A673 (cell line): ENCODE results near the gene OGA. TPM values are rescaled to one million over a fixed set of nuclear protein-coding genes. Genes with fewer than 3 reads are reported as not detected.

ENCODE experiments used
- BruUV-seq: library from RNA; stranded (reverse); fragments of 400-500 nt; replicated peaks from 2 replicates; lab custom pipeline; 2021; lab: Mats Ljungman, UMichigan
- CTCF ChIA-PET: fragments of 300-600 bp; sonication (Branson Sonifier 250); formaldehyde crosslinking; loops from one replicate; lab custom pipeline; 2022; ENCODE audit warnings: antibody characterized with exemption; lab: Charles Lee
- POLR2A ChIA-PET: fragments of 300-600 bp; sonication (Branson Sonifier 250); formaldehyde crosslinking; loops from one replicate; lab custom pipeline; 2022; ENCODE audit warnings: antibody characterized with exemption; ENCODE audit not compliant: low non-redundant PET; lab: Charles Lee
- DNase-seq: peaks from one replicate; pipeline ENCODE4 v3.0.0-alpha.2; 2015; ENCODE audit warnings: low spot score
- H3K27ac ChIP-seq: fragments of 200-600 bp; sonication (generic); 2 replicates; pipeline ENCODE4 v1.5.1; 2016; ENCODE audit warnings: mixed run types, low read depth, mild to moderate bottlenecking, mixed read lengths, antibody characterized with exemption, low read length; ENCODE audit not compliant: poor library complexity, severe bottlenecking
- H3K27me3 ChIP-seq: fragments of 200-600 bp; sonication (generic); replicated peaks from 2 replicates; pipeline ENCODE4 v1.6.1; 2017; ENCODE audit warnings: mixed run types, low read depth, mild to moderate bottlenecking, mixed read lengths, antibody characterized with exemption, low read length; ENCODE audit not compliant: insufficient read depth, poor library complexity
- H3K36me3 ChIP-seq: fragments of 200-600 bp; sonication (generic); 2 replicates; pipeline ENCODE4 v1.6.1; 2016; ENCODE audit warnings: mixed run types, mild to moderate bottlenecking, mixed read lengths, antibody characterized with exemption, low read length; ENCODE audit not compliant: insufficient read depth, poor library complexity, severe bottlenecking
- H3K4me1 ChIP-seq: fragments of 200-600 bp; sonication (generic); 2 replicates; pipeline ENCODE4 v1.6.1; 2017; ENCODE audit warnings: mixed run types, mild to moderate bottlenecking, mixed read lengths, antibody characterized with exemption, low read length; ENCODE audit not compliant: insufficient read depth, poor library complexity, severe bottlenecking
- H3K4me3 ChIP-seq: fragments of 200-600 bp; sonication (generic); 2 replicates; pipeline ENCODE4 v1.5.1; 2016; ENCODE audit warnings: low read depth, mixed run types, mild to moderate bottlenecking, mixed read lengths, low read length; ENCODE audit not compliant: poor library complexity, severe bottlenecking
- H3K9me3 ChIP-seq: fragments of 200-600 bp; sonication (generic); 2 replicates; pipeline ENCODE4 v1.6.1; 2016; ENCODE audit warnings: mixed run types, low read depth, mild to moderate bottlenecking, mixed read lengths, antibody characterized with exemption, low read length; ENCODE audit not compliant: poor library complexity, severe bottlenecking
- EZH2 ChIP-seq: fragments of 200-600 bp; sonication (generic); IDR thresholded peaks from 2 replicates; pipeline ENCODE4 v1.6.1; 2017; ENCODE audit warnings: borderline replicate concordance, low read depth, mild to moderate bottlenecking, mixed read lengths, antibody characterized with exemption, low read length; ENCODE audit not compliant: poor library complexity, severe bottlenecking
- intact Hi-C: fragments of 100-400 bp; cut with micrococcal nuclease; formaldehyde crosslinking; loops from one replicate; pipeline ENCODE4 v1.10.0; 2022; ENCODE audit not compliant: unreplicated experiment
- total RNA-seq: library from RNA; stranded (reverse); gene quantifications from 2 replicates; pipeline ENCODE4 v1.2.3, GENCODE V29; 2021
- TF ChIP-seq, protein P1 (sequence below): fragments of 300-800, 200-600 bp; sonication (generic); conservative IDR thresholded peaks from 2 replicates; pipeline ENCODE4 v1.5.1; 2017; ENCODE audit warnings: low read depth, mild to moderate bottlenecking, antibody characterized with exemption, low read length, moderate library complexity, mixed read lengths

Gene OGA
- total RNA-seq, 1 experiment from 2014 or later: 109 TPM

- BruUV-seq: no TSS peak
- H3K36me3 ChIP-seq: no peaks in the 10 kb centered on the region
- no peak overlapping the region for H3K4me3 ChIP-seq
- H3K4me1 ChIP-seq: no peaks in the 10 kb centered on the region
- POLR2A ChIA-PET: no interaction called here
- CTCF ChIA-PET: no interaction called here
- no peak for TF ChIP-seq EZH2
- TF ChIP-seq, protein P1, sequence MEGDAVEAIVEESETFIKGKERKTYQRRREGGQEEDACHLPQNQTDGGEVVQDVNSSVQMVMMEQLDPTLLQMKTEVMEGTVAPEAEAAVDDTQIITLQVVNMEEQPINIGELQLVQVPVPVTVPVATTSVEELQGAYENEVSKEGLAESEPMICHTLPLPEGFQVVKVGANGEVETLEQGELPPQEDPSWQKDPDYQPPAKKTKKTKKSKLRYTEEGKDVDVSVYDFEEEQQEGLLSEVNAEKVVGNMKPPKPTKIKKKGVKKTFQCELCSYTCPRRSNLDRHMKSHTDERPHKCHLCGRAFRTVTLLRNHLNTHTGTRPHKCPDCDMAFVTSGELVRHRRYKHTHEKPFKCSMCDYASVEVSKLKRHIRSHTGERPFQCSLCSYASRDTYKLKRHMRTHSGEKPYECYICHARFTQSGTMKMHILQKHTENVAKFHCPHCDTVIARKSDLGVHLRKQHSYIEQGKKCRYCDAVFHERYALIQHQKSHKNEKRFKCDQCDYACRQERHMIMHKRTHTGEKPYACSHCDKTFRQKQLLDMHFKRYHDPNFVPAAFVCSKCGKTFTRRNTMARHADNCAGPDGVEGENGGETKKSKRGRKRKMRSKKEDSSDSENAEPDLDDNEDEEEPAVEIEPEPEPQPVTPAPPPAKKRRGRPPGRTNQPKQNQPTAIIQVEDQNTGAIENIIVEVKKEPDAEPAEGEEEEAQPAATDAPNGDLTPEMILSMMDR: no peak
- no peak overlapping the region for H3K27ac ChIP-seq
- H3K9me3 ChIP-seq: peaks cover 10% of the 10 kb centered on the region
- intact Hi-C loops: no loop called here
- DNase-seq: no peak
- no peaks in the 10 kb centered on the region for H3K27me3 ChIP-seq
These were observed 40.7 kb upstream of the OGA start for GRCh38 chr10:101858723-101859500.

GRCh38 chr10:101857802-101858476 is 39.7 kb upstream of the OGA start:
- no peak for TF ChIP-seq EZH2
- TF ChIP-seq, protein P1: no peak
- intact Hi-C loops: no loop called here
- Histone ChIP-seq H3K9me3 (peaks cover 10% of the 10 kb centered on the region), H3K27me3 (no peaks in the 10 kb centered on the region), H3K36me3 (no peaks in the 10 kb centered on the region), H3K27ac (no peak overlapping the region), H3K4me1 (no peaks in the 10 kb centered on the region), H3K4me3 (no peak overlapping the region)
- no TSS peak for BruUV-seq
- POLR2A ChIA-PET: no interaction called here
- no peak for DNase-seq
- CTCF ChIA-PET: no interaction called here

GRCh38 chr10:101856626-101857025 is 38.4 kb upstream of the OGA start:
- peaks cover 10% of the 10 kb centered on the region for H3K9me3 ChIP-seq
- CTCF ChIA-PET: no interaction called here
- intact Hi-C loops: no loop called here
- POLR2A ChIA-PET: no interaction called here
- BruUV-seq: no TSS peak
- no peak overlapping the region for H3K4me3 ChIP-seq
- no peaks in the 10 kb centered on the region for H3K36me3 ChIP-seq
- DNase-seq: no peak
- H3K27me3 ChIP-seq: no peaks in the 10 kb centered on the region
- H3K4me1 ChIP-seq: no peaks in the 10 kb centered on the region
- H3K27ac ChIP-seq: no peak overlapping the region
- TF ChIP-seq, protein P1: no peak
- no peak for TF ChIP-seq EZH2
